Measurements from ENCODE around the gene PCOLCE2.

DNA sequence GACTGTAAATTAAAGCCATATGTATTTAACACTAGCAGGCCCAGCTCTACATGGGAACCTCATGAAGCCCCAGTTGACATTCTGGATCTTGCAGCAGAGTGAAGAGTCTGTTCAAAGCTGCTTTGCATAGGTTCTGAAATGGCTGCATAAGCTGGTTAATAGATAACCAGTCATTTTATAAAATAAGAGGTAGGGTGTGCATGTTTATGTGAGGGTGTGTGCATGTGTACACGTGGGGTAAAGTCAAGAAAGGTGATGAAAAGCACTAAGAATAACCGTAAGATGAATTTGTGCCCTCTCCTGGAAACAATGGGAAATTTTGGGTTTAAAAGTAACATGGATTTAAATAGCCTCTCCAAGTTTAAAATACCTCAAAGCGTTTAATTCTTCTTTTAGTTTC, 41.6 kb upstream of the PCOLCE2 start:
- TF ChIP-seq, protein P1, sequence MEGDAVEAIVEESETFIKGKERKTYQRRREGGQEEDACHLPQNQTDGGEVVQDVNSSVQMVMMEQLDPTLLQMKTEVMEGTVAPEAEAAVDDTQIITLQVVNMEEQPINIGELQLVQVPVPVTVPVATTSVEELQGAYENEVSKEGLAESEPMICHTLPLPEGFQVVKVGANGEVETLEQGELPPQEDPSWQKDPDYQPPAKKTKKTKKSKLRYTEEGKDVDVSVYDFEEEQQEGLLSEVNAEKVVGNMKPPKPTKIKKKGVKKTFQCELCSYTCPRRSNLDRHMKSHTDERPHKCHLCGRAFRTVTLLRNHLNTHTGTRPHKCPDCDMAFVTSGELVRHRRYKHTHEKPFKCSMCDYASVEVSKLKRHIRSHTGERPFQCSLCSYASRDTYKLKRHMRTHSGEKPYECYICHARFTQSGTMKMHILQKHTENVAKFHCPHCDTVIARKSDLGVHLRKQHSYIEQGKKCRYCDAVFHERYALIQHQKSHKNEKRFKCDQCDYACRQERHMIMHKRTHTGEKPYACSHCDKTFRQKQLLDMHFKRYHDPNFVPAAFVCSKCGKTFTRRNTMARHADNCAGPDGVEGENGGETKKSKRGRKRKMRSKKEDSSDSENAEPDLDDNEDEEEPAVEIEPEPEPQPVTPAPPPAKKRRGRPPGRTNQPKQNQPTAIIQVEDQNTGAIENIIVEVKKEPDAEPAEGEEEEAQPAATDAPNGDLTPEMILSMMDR (IDR thresholded peaks at IDR 0.05) = no peak
- no peak for TF ChIP-seq POLR2A (IDR thresholded peaks at IDR 0.05)
